Tibial nerve (tissue), 4 donors: ENCODE results near the gene PTRH1. TPM values are rescaled to one million over a fixed set of nuclear protein-coding genes. Genes with fewer than 3 reads are reported as not detected.

Experiments used
- DNase-seq, 2 donors: peaks; one replicate each; pipeline ENCODE4 v3.0.0-alpha.2; 2019; ENCODE audit warnings: low spot score in 2 of 2
- H3K27ac ChIP-seq, 4 donors: fragments of 200-600 bp; sonication (generic) in 3 of 4; one replicate each; pipeline ENCODE4 v1.5.1; 2017 to 2019; ENCODE audit warnings: mild to moderate bottlenecking in 1 of 4
- H3K27me3 ChIP-seq, 2 donors: fragments of 200-600 bp; sonication (generic) in 1 of 2; one replicate each; pipeline versions ENCODE4 v1.5.1 to v1.6.0; 2017 to 2019
- H3K36me3 ChIP-seq, 3 donors: fragments of 200-600 bp; sonication (generic); one replicate each; pipeline ENCODE4 v1.5.1; 2018 to 2019
- H3K4me1 ChIP-seq, 4 donors: fragments of 200-600 bp; sonication (generic) in 3 of 4; one replicate each; pipeline ENCODE4 v1.5.1; 2017 to 2019
- H3K4me3 ChIP-seq, 4 donors: fragments of 200-600 bp; sonication (generic) in 3 of 4; one replicate each; pipeline ENCODE4 v1.5.1; 2017 to 2019; ENCODE audit warnings: mild to moderate bottlenecking in 1 of 4, moderate library complexity in 1 of 4
- H3K9me3 ChIP-seq, 4 donors: fragments of 200-600 bp; sonication (generic) in 3 of 4; one replicate each; pipeline ENCODE4 v1.5.1; 2017 to 2019
- EP300 ChIP-seq, 2 donors: sonication (generic); formaldehyde crosslinking; IDR thresholded peaks; one replicate each; pipeline ENCODE4 v1.6.1; 2017; ENCODE audit warnings: antibody characterized with exemption in 2 of 2, mild to moderate bottlenecking in 1 of 2
- POLR2A ChIP-seq, 2 donors: fragments of 450-650 bp; IDR thresholded peaks; one replicate each; pipeline ENCODE4 v1.6.1; 2017; ENCODE audit warnings: antibody characterized with exemption in 2 of 2, mild to moderate bottlenecking in 2 of 2, moderate library complexity in 2 of 2
- WGBS, 2 donors: methylation state at CpG; one replicate each; pipeline ENCODE4 v1.1.5; 2018; 5-methylcytosine and 5-hydroxymethylcytosine counted together
- total RNA-seq, 4 donors: library from RNA; depleted of rRNA; stranded (reverse); fragments of >200 nt; gene quantifications; one replicate each; pipeline ENCODE4 v1.1.0, GENCODE V29; 2016
- TF ChIP-seq, protein P1 (sequence below), 5 experiments: fragments of 200-600 bp in 3 of 5; fragments of 450-650 bp in 2 of 5; sonication (generic) in 3 of 5; IDR thresholded peaks; one replicate each; pipeline ENCODE4 v1.5.1; 2016 to 2019; ENCODE audit warnings: antibody characterized with exemption in 5 of 5, mild to moderate bottlenecking in 3 of 5, moderate library complexity in 2 of 5

Gene PTRH1
- total RNA-seq, 4 donors from 2014 or later = 8.4 to 46.7 (median 23.7) TPM

DNA sequence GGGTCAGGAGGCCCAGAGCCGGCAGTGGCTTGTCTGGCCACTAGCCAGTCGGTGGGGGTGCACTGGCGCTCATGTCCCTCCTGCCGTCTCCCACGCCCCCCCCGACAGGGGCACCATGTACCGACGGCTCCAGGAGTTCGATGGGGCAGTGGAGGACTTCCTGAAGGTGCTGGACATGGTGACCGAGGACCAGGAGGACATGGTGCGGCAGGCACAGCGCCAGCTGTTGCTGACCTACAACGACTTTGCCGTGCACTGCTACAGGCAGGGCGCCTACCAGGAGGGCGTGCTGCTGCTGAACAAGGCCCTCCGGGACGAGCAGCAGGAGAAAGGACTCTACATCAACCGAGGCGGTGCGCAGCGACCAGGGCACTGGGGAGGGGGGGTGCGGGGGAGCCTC, 8.5 kb upstream of the PTRH1 start:
- no peak for TF ChIP-seq POLR2A (IDR thresholded peaks at IDR 0.05)
- TF ChIP-seq, protein P1, sequence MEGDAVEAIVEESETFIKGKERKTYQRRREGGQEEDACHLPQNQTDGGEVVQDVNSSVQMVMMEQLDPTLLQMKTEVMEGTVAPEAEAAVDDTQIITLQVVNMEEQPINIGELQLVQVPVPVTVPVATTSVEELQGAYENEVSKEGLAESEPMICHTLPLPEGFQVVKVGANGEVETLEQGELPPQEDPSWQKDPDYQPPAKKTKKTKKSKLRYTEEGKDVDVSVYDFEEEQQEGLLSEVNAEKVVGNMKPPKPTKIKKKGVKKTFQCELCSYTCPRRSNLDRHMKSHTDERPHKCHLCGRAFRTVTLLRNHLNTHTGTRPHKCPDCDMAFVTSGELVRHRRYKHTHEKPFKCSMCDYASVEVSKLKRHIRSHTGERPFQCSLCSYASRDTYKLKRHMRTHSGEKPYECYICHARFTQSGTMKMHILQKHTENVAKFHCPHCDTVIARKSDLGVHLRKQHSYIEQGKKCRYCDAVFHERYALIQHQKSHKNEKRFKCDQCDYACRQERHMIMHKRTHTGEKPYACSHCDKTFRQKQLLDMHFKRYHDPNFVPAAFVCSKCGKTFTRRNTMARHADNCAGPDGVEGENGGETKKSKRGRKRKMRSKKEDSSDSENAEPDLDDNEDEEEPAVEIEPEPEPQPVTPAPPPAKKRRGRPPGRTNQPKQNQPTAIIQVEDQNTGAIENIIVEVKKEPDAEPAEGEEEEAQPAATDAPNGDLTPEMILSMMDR (IDR thresholded peaks at IDR 0.05) = no peak
- TF ChIP-seq EP300 (IDR thresholded peaks at IDR 0.05) = no peak
- Histone ChIP-seq H3K36me3 (no peaks in the 10 kb centered on the region), H3K27ac (no peak overlapping the region), H3K4me1 (peaks cover 0 to 11% (median 0%) of the 10 kb centered on the region in 4 donors), H3K27me3 (peaks cover 0 to 9% of the 10 kb centered on the region in 2 donors), H3K4me3 (no peak overlapping the region), H3K9me3 (no peaks in the 10 kb centered on the region)
- DNase-seq = no peak
- WGBS, 2 donors = 46 to 53% methylated on average over 19 of the region's 23 CpGs

DNA sequence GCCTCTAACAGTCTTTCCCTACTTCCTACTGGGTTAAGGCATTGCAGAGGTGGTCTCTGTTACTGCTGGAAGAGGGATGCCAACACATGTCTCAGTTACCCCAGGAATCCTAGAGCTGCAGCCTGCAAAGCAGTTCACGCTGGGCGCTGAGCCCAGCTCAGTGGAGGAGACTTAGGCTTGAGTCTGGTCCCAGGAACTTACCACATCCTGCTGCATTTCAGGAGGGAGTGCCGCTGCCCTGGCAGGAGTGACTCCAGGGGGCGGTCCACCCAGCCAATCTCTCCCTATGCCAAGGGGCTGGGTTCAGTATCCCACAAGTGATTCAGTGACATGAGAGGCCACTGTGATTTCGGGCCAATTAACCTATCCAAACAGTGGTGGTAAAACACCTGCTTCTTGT, 8.0 kb upstream of the PTRH1 start:
- Histone ChIP-seq H3K9me3 (no peaks in the 10 kb centered on the region), H3K36me3 (no peaks in the 10 kb centered on the region), H3K4me3 (no peak overlapping the region), H3K27me3 (peaks cover 0 to 9% of the 10 kb centered on the region in 2 donors), H3K27ac (no peak overlapping the region), H3K4me1 (peaks cover 0 to 11% (median 0%) of the 10 kb centered on the region in 4 donors)
- TF ChIP-seq, protein P1 (IDR thresholded peaks at IDR 0.05) = no peak
- TF ChIP-seq EP300 (IDR thresholded peaks at IDR 0.05) (no peak), POLR2A (IDR thresholded peaks at IDR 0.05) (no peak)
- WGBS, 2 donors = 80 to 84% methylated on average over 5 of the region's 5 CpGs
- DNase-seq = no peak

DNA sequence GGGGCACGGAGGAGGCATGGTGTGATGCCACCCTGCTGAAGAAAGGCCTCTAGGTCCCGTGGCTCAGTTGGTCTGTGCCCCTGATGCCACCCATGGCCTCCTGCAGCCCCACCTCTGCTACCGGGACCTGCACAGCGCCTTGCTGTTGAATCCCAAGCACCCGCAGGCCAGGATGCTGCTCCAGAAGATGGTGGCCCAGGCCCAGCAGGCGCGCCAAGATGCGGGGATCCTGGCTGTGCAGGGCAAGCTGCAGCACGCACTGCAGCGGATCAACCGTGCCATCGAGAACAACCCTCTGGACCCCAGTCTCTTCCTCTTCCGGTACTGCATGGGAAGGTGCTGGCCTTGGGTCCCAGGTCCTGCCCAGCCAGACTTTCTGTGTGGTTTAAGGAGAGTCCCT, 7.5 kb upstream of the PTRH1 start:
- H3K4me1 ChIP-seq = peaks cover 0 to 11% (median 0%) of the 10 kb centered on the region in 4 donors
- 92 to 95% methylated on average over 6 to 13 of the region's 13 CpGs for WGBS, 2 donors
- TF ChIP-seq EP300 (IDR thresholded peaks at IDR 0.05) (no peak), POLR2A (IDR thresholded peaks at IDR 0.05) (no peak)
- TF ChIP-seq, protein P1 (IDR thresholded peaks at IDR 0.05) = no peak
- H3K27me3 ChIP-seq = peaks cover 0 to 9% of the 10 kb centered on the region in 2 donors
- H3K9me3 ChIP-seq = no peaks in the 10 kb centered on the region
- H3K36me3 ChIP-seq = no peaks in the 10 kb centered on the region
- H3K4me3 ChIP-seq = no peak overlapping the region
- no peak for DNase-seq
- H3K27ac ChIP-seq = no peak overlapping the region

DNA sequence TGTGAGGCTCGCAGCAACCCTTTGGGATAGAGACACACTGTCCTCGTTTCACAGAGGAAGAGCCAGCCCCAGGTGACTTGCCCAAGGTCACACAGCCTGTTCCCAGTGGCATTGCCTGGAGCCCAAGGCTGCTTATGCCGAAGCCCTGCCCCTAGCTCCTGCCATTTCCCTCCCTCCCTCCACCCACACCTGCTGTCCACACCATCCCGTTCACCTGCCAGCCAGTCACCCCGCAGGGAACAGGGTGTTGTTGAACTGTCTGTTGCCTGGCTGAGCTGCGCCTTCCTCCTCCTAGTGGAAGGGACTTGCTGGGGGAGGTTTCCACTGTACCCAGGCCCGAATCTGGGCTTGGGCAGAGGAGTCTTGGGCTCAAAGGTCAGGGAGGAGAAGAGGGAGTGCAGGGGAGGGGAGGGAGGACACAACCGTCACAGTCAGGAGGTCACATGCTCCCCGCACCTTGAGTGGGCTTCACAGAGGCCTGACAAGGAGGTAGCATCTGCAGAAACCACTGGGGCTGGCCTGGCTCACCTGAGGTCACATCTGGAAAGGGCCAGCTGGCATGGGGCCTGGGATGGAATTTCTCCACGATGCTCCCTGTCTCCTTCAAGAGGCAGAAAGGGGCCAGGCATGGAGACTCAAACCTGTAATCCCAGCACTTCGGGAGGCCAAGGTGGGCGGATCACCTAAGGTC, 6.7 kb upstream of the PTRH1 start:
- H3K27ac ChIP-seq = no peak overlapping the region
- H3K4me3 ChIP-seq = no peak overlapping the region
- 73 to 79% methylated on average over 12 of the region's 12 CpGs for WGBS, 2 donors
- H3K9me3 ChIP-seq = no peaks in the 10 kb centered on the region
- H3K27me3 ChIP-seq = peaks cover 0 to 9% of the 10 kb centered on the region in 2 donors
- peaks cover 0 to 11% (median 0%) of the 10 kb centered on the region in 4 donors for H3K4me1 ChIP-seq
- H3K36me3 ChIP-seq = no peaks in the 10 kb centered on the region
- no peak for TF ChIP-seq EP300 (IDR thresholded peaks at IDR 0.05)
- TF ChIP-seq POLR2A (IDR thresholded peaks at IDR 0.05) = no peak
- TF ChIP-seq, protein P1 (IDR thresholded peaks at IDR 0.05) = no peak
- DNase-seq = no peak

DNA sequence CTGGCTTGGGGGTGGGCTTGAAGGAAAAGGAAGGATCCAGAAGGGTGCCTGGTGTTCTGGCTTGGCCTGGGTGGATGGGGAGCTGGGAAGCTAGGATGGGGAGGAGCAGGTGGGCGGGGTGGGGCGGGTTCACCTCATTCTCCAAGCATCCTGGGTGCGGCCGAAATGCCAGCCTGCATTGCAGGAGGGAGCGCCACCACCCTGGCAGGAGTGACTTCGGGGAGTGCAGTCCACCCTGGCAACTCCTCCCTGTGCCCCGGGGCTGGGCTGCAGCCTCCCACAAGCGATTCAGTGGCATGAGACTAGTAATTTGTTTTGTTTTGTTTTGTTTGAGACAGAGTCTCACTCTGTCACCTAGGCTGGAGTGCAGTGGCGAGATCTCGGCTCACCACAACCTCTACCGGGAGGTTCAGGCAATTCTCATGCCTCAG, 5.9 kb upstream of the PTRH1 start:
- WGBS, 2 donors = 51 to 61% methylated on average over 10 to 11 of the region's 11 CpGs
- DNase-seq = no peak
- Histone ChIP-seq H3K9me3 (no peaks in the 10 kb centered on the region), H3K27me3 (peaks cover 0 to 9% of the 10 kb centered on the region in 2 donors), H3K36me3 (no peaks in the 10 kb centered on the region), H3K4me3 (no peak overlapping the region), H3K27ac (no peak overlapping the region), H3K4me1 (peaks cover 0 to 12% (median under 1%) of the 10 kb centered on the region in 4 donors)
- TF ChIP-seq POLR2A (IDR thresholded peaks at IDR 0.05) = no peak
- TF ChIP-seq, protein P1 (IDR thresholded peaks at IDR 0.05) = no peak
- TF ChIP-seq EP300 (IDR thresholded peaks at IDR 0.05) = no peak
